ENCODE data around the gene SCUBE2. TPM values are rescaled to one million over a fixed set of nuclear protein-coding genes. Genes with fewer than 3 reads are reported as not detected.

Gene SCUBE2
- total RNA-seq, 3 donors from 2014 or later (not counting 1 experiment from before 2014, with no cell fraction given): not detected

GRCh38 chr11:8998017-8998416, 93.4 kb downstream of the SCUBE2 start:
- Histone ChIP-seq H3K9me3 (ENCODE audit: control insufficient read depth, insufficient read depth, low read length) (no peaks in the 10 kb centered on the region), H3K4me3 (ENCODE audit: low read length) (no peak overlapping the region), H3K4me1 (ENCODE audit: control insufficient read depth, insufficient read depth, low read length) (peaks cover 6% of the 10 kb centered on the region), H3K27ac (ENCODE audit: low read length) (no peak overlapping the region), H3K27me3 (ENCODE audit: control insufficient read depth, insufficient read depth, low read length) (peaks cover 22% of the 10 kb centered on the region), H3K36me3 (ENCODE audit: control insufficient read depth, insufficient read depth, low read length) (no peaks in the 10 kb centered on the region)
- TF ChIP-seq CTCF (IDR thresholded peaks at IDR 0.05): no peak
- H3K27ac Mint-ChIP-seq: no peak overlapping the region
- H3K36me3 Mint-ChIP-seq: no peaks in the 10 kb centered on the region
- no peak for ATAC-seq
- H3K4me1 Mint-ChIP-seq: peaks cover 2 to 4% of the 10 kb centered on the region in 2 donors
- no peaks in the 10 kb centered on the region for H3K9me3 Mint-ChIP-seq
- DNase-seq: no peak
- WGBS (ENCODE audit: insufficient coverage): 92% methylated on average over 2 of the region's 2 CpGs
- intact Hi-C loops (cut with micrococcal nuclease): no loop called here
- H3K27me3 Mint-ChIP-seq (ENCODE audit: low read depth in 2 of 2): peaks cover 17 to 22% of the 10 kb centered on the region in 2 donors
- H3K4me3 Mint-ChIP-seq: no peak overlapping the region

- H3K36me3 Mint-ChIP-seq: no peaks in the 10 kb centered on the region
Measured at GRCh38 chr11:8997451-8997850, 93.9 kb downstream of the SCUBE2 start.

DNA sequence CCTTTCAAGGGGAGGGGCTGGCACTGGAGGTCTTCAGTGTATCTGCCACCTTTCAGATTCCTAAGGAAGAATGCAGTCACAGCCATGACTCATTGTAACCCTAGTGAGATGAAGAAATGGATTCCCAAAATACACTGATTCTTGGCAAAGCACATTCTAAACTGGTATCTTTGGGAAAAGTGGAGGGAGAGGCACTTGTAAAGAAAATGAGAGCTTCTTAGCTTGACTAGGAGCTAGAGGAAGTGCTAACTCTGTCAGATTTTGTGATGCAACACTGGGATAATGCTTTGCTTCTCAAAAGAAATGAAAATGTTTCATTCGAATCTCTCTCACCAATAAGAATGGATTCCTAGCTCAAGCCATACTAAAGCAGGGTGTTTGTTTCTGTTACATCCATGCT, 101.9 kb downstream of the SCUBE2 start:
- intact Hi-C loops (cut with micrococcal nuclease): no loop called here
- H3K9me3 Mint-ChIP-seq: no peaks in the 10 kb centered on the region
- no peaks in the 10 kb centered on the region for H3K36me3 Mint-ChIP-seq
- H3K4me3 Mint-ChIP-seq: no peak overlapping the region
- H3K27ac Mint-ChIP-seq: peak overlapping the region in 1 of 2 donors; percentile 61
- WGBS (ENCODE audit: insufficient coverage): 100% methylated on average over 1 of the region's 1 CpG
- Histone ChIP-seq H3K9me3 (ENCODE audit: control insufficient read depth, insufficient read depth, low read length) (no peaks in the 10 kb centered on the region), H3K4me1 (ENCODE audit: control insufficient read depth, insufficient read depth, low read length) (no peaks in the 10 kb centered on the region), H3K27me3 (ENCODE audit: control insufficient read depth, insufficient read depth, low read length) (no peaks in the 10 kb centered on the region), H3K4me3 (ENCODE audit: low read length) (no peak overlapping the region), H3K27ac (ENCODE audit: low read length) (no peak overlapping the region), H3K36me3 (ENCODE audit: control insufficient read depth, insufficient read depth, low read length) (no peaks in the 10 kb centered on the region)
- H3K4me1 Mint-ChIP-seq: peaks cover 0 to 25% of the 10 kb centered on the region in 2 donors
- TF ChIP-seq CTCF (IDR thresholded peaks at IDR 0.05): no peak
- H3K27me3 Mint-ChIP-seq (ENCODE audit: low read depth in 2 of 2): peaks cover 3 to 7% of the 10 kb centered on the region in 2 donors
- ATAC-seq (no peak), DNase-seq (no peak)

More at GRCh38 chr11:8997451-8997850, 93.9 kb downstream of the SCUBE2 start:
- ATAC-seq: no peak
- DNase-seq: no peak
- Mint-ChIP-seq H3K27ac (no peak overlapping the region), H3K4me3 (no peak overlapping the region), H3K4me1 (no peaks in the 10 kb centered on the region), H3K27me3 (ENCODE audit: low read depth in 2 of 2) (peaks cover 17 to 22% of the 10 kb centered on the region in 2 donors), H3K9me3 (no peaks in the 10 kb centered on the region)
- H3K36me3 ChIP-seq (ENCODE audit: control insufficient read depth, insufficient read depth, low read length): no peaks in the 10 kb centered on the region
- H3K27me3 ChIP-seq (ENCODE audit: control insufficient read depth, insufficient read depth, low read length): peaks cover 18% of the 10 kb centered on the region
- intact Hi-C loops (cut with micrococcal nuclease): no loop called here
- TF ChIP-seq CTCF (IDR thresholded peaks at IDR 0.05): no peak
- peaks cover 2% of the 10 kb centered on the region for H3K4me1 ChIP-seq (ENCODE audit: control insufficient read depth, insufficient read depth, low read length)
- no peak overlapping the region for H3K27ac ChIP-seq (ENCODE audit: low read length)
- H3K9me3 ChIP-seq (ENCODE audit: control insufficient read depth, insufficient read depth, low read length): no peaks in the 10 kb centered on the region
- WGBS (ENCODE audit: insufficient coverage): 82% methylated on average over 2 of the region's 3 CpGs
- H3K4me3 ChIP-seq (ENCODE audit: low read length): no peak overlapping the region

Measured in natural killer cell (primary cell).